Esophagus muscularis mucosa (tissue), 4 donors: ENCODE data around the gene ENTPD6. TPM values are rescaled to one million over a fixed set of nuclear protein-coding genes. Genes with fewer than 3 reads are reported as not detected.

ENCODE experiments used
- DNase-seq: peaks from one replicate; pipeline ENCODE4 v3.0.0-alpha.2; 2017; ENCODE audit errors: extremely low spot score
- H3K27ac ChIP-seq, 4 donors: fragments of 200-600 bp; sonication (generic); replicated peaks in 1 of 4; 1 replicate in 3 of 4; 2 replicates in 1 of 4; pipeline ENCODE4 v1.5.1; 2016 to 2019; ENCODE audit warnings: mild to moderate bottlenecking in 1 of 4
- H3K27me3 ChIP-seq, 4 donors: fragments of 200-600 bp; sonication (generic); one replicate each; pipeline versions ENCODE4 v1.5.1 to v1.6.0; 2016 to 2019
- H3K36me3 ChIP-seq, 4 donors: fragments of 200-600 bp; sonication (generic); one replicate each; pipeline ENCODE4 v1.5.1; 2016 to 2019
- H3K4me1 ChIP-seq, 4 donors: fragments of 200-600 bp; sonication (generic); one replicate each; pipeline ENCODE4 v1.5.1; 2016 to 2019
- H3K4me3 ChIP-seq, 4 donors: fragments of 200-600 bp; sonication (generic); 1 replicate in 2 of 4; 2 replicates in 2 of 4; pipeline ENCODE4 v1.5.1; 2016 to 2019; ENCODE audit warnings: mild to moderate bottlenecking in 4 of 4, moderate library complexity in 1 of 4
- H3K9me3 ChIP-seq, 4 donors: fragments of 200-600 bp; sonication (generic); 1 replicate in 3 of 4; 2 replicates in 1 of 4; pipeline ENCODE4 v1.5.1; 2016 to 2019
- EP300 ChIP-seq: sonication (generic); formaldehyde crosslinking; IDR thresholded peaks from one replicate; pipeline ENCODE4 v1.6.1; 2017; ENCODE audit warnings: antibody characterized with exemption
- POLR2A ChIP-seq: fragments of 450-650 bp; IDR thresholded peaks from one replicate; pipeline ENCODE4 v1.6.1; 2017; ENCODE audit warnings: antibody characterized with exemption, moderate library complexity, mild to moderate bottlenecking, low read depth
- POLR2AphosphoS5 ChIP-seq, 2 donors: sonication (generic); formaldehyde crosslinking; IDR thresholded peaks; one replicate each; pipeline ENCODE4 v1.6.1; 2017; ENCODE audit warnings: antibody characterized with exemption in 2 of 2
- WGBS: methylation state at CpG from one replicate; pipeline ENCODE4 v1.1.5; 2018; 5-methylcytosine and 5-hydroxymethylcytosine counted together
- intact Hi-C: fragments of 100-400 bp; cut with DNase I; formaldehyde crosslinking; loops from one replicate; pipeline ENCODE4 v1.15.1; 2023
- total RNA-seq, 4 donors: library from RNA; depleted of rRNA; stranded (reverse); fragments of >200 nt; gene quantifications; one replicate each; pipeline versions ENCODE4 v1.1.0 to v1.2.1, GENCODE V29; 2016
- TF ChIP-seq, protein P1 (sequence below), 3 experiments: fragments of 200-600 bp in 2 of 3; fragments of 450-650 bp in 1 of 3; sonication (generic) in 2 of 3; IDR thresholded peaks; one replicate each; pipeline ENCODE4 v1.5.1; 2017 to 2019; ENCODE audit warnings: antibody characterized with exemption in 3 of 3, mild to moderate bottlenecking in 2 of 3, moderate library complexity in 1 of 3

The ENTPD6 gene
- total RNA-seq, 4 donors from 2014 or later: 39.0 to 44.1 (median 43.5) TPM

DNA sequence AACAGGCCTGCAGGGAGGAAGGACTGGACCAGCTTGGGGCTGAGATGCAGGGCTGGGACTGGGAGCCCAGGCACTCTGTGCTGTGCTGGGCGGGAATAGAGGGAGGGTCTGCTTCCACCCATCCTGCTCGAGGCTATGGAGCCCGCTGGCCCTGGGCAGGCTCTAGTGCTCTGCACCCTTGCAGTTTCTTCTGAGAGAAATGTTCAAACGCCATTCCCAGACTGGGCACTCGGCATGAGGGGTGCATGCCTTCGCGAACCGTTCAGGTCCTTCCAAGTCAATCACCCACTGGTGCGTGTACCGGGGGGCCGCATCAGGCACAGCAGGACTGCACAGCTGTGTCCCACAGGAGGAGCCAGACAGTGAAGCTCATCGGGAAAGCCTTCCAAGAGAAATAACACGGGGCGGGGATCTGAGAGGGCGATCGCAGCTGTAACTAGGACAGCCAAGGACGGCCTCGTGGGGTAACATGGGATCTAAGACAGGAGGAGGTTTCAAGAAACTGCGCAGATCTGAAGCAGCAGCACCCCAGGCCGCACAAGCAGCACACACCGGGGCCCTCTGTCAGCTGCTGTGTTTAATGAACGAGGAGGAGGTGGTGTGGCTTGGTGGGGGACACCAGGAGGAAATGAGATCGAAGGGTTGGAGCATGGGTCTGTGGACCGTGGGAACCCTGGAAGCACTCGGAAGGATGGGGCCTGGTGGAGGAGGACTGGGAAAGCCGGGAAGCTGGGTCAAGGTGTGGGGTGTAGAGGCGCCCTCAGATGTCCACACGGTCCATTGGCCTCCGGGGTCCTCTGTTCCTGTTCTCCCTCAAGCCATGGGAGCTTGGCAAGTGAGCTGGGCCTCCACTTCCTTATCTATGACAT is 26.3 kb downstream of the ENTPD6 start:
- TF ChIP-seq, protein P1, sequence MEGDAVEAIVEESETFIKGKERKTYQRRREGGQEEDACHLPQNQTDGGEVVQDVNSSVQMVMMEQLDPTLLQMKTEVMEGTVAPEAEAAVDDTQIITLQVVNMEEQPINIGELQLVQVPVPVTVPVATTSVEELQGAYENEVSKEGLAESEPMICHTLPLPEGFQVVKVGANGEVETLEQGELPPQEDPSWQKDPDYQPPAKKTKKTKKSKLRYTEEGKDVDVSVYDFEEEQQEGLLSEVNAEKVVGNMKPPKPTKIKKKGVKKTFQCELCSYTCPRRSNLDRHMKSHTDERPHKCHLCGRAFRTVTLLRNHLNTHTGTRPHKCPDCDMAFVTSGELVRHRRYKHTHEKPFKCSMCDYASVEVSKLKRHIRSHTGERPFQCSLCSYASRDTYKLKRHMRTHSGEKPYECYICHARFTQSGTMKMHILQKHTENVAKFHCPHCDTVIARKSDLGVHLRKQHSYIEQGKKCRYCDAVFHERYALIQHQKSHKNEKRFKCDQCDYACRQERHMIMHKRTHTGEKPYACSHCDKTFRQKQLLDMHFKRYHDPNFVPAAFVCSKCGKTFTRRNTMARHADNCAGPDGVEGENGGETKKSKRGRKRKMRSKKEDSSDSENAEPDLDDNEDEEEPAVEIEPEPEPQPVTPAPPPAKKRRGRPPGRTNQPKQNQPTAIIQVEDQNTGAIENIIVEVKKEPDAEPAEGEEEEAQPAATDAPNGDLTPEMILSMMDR (IDR thresholded peaks at IDR 0.05): no peak
- TF ChIP-seq POLR2AphosphoS5 (IDR thresholded peaks at IDR 0.05) (no peak), EP300 (no peak), POLR2A (no peak)
- no peak for DNase-seq
- H3K36me3 ChIP-seq: peaks cover 18 to 86% (median 67%) of the 10 kb centered on the region in 4 donors

DNA sequence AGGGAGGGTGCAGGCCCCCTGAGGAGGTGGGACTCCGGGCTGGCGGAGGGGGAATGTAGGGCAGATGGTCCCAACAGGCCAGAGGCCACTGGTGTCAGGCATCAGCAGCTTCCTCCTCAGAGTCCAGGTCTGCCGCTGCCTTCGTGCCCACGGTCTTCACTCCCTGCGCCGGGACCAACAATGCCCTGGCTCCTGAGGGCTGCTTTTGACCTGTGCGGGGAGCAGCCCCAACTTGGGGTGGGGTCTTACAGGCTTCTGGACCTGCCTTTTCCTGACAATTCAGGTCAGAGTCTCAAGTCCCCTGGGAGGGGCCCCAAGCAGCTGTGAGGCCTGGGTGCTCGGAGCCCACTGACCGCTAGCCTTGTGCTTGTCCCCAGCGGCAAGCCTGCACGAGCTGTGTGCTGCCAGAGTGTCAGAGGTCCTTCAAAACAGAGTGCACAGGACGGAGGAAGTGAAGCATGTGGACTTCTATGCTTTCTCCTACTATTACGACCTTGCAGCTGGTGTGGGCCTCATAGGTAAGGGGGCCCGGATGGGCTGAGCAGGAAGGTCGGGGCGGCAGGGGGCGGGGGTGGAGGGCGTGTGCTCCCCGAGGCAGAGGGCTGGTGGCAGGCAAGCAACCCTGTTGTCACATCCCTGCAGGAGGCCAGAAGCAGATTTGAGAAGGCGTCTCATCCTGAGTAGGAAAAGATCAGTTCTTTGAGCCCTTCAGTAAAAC is 27.1 kb downstream of the ENTPD6 start:
- DNase-seq: no peak
- peak overlapping the region; percentile 55 to 67 (median 58) for H3K27ac ChIP-seq
- H3K9me3 ChIP-seq: no peaks in the 10 kb centered on the region
- H3K4me3 ChIP-seq: no peak overlapping the region
- 82% methylated on average over 13 of the region's 21 CpGs for WGBS
- peaks cover 41 to 59% (median 44%) of the 10 kb centered on the region in 4 donors for H3K4me1 ChIP-seq
- H3K27me3 ChIP-seq: no peaks in the 10 kb centered on the region
- TF ChIP-seq POLR2A (no peak), EP300 (no peak), POLR2AphosphoS5 (IDR thresholded peaks at IDR 0.05) (no peak)
- TF ChIP-seq, protein P1 (IDR thresholded peaks at IDR 0.05): no peak
- intact Hi-C loops: no loop called here
- peaks cover 13 to 78% (median 59%) of the 10 kb centered on the region in 4 donors for H3K36me3 ChIP-seq

More for the DNA sequence above, 26.3 kb downstream of the ENTPD6 start:
- Histone ChIP-seq H3K27ac (peak overlapping the region; percentile 55 to 67 (median 58)), H3K27me3 (no peaks in the 10 kb centered on the region), H3K9me3 (no peaks in the 10 kb centered on the region), H3K4me1 (peaks cover 33 to 51% (median 38%) of the 10 kb centered on the region in 4 donors), H3K4me3 (no peak overlapping the region)
- WGBS: 83% methylated on average over 29 of the region's 29 CpGs
- intact Hi-C loops: no loop called here

DNA sequence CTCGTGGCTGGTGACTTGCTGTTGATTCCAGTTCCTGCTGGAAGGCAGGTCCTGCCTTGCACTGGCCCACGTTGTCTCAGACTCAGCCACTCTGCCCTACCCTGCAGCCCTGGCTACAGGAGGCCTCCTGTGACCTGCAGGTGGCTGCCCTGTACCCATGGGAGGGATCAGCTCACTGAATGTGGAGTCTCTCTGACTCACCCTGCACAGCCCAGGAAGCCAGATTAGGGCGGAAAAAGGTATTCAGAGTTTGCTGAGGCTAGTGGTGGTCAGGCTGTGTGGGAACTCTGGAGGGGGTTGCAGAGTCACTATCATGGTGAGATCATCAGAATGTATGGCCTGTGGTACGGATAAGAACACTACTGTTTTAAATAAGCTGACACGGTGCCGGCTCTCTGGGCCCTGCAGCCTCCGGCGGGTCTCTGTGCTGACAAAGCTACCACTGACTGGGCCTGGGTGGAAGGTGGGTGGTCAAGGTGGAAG is 27.7 kb downstream of the ENTPD6 start:
- peaks cover 47 to 65% (median 49%) of the 10 kb centered on the region in 4 donors for H3K4me1 ChIP-seq

More for the DNA sequence above, 27.7 kb downstream of the ENTPD6 start:
- WGBS: 71% methylated on average over 7 of the region's 8 CpGs
- H3K9me3 ChIP-seq: no peaks in the 10 kb centered on the region
- DNase-seq: no peak
- peaks cover 7 to 72% (median 53%) of the 10 kb centered on the region in 4 donors for H3K36me3 ChIP-seq
- intact Hi-C loops: no loop called here
- TF ChIP-seq EP300: no peak
- no peak for TF ChIP-seq POLR2A
- TF ChIP-seq, protein P1 (IDR thresholded peaks at IDR 0.05): no peak
- TF ChIP-seq POLR2AphosphoS5 (IDR thresholded peaks at IDR 0.05): no peak
- H3K27ac ChIP-seq: peak overlapping the region; percentile 55 to 67 (median 58)
- H3K27me3 ChIP-seq: no peaks in the 10 kb centered on the region
- H3K4me3 ChIP-seq: no peak overlapping the region
